GM21786 (cell line): Measurements from ENCODE around the gene CCR2.
"Not testable (repeated sequence)": the region's sequence is repeated elsewhere in the genome, so short reads cannot be mapped to it uniquely, and the experiment has no call there.

Experiments used
- ATAC-seq: cut with Tn5 transposase; IDR thresholded peaks from one replicate; pipeline ENCODE4 v1.9.1; 2021; ENCODE audit not compliant: unreplicated experiment

CCR2 gene

DNA sequence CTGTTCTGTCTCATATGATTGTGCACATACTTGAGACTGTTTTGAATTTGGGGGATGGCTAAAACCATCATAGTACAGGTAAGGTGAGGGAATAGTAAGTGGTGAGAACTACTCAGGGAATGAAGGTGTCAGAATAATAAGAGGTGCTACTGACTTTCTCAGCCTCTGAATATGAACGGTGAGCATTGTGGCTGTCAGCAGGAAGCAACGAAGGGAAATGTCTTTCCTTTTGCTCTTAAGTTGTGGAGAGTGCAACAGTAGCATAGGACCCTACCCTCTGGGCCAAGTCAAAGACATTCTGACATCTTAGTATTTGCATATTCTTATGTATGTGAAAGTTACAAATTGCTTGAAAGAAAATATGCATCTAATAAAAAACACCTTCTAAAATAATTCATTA is 21.9 kb downstream of the CCR2 start:
- ATAC-seq = no peak

DNA sequence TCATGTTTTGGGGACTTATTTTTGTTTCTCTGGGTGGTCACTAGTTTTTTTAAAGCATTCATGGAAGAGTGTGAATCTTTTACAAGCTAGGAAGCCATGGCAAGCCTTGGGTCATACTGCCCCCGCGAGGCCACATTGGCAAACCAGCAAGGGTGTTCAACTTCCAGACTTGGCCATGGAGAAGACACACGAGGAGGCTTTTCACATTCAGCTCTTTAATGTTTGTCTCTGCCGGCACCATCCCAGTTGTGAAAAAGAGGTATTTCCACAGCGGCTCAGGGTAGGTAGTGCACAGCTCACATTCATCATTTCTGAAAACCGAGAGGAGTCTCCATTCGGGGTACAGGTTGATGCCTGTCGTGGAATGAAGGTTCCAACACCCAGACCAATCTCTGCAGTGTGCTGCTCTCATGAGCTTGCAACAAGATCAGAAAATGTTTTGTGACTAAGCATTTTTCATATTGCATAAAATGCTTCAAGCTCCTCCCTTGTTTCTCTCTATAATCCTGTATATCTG is 24.6 kb downstream of the CCR2 start:
- no peak for ATAC-seq

- no peak for ATAC-seq
These were observed 26.7 kb downstream of the CCR2 start for GRCh38 chr3:46380471-46381221.

- ATAC-seq = no peak
These were observed 27.7 kb downstream of the CCR2 start for GRCh38 chr3:46381625-46382024.

- ATAC-seq = no peak
These were observed 29.5 kb downstream of the CCR2 start for GRCh38 chr3:46383211-46383950.

DNA sequence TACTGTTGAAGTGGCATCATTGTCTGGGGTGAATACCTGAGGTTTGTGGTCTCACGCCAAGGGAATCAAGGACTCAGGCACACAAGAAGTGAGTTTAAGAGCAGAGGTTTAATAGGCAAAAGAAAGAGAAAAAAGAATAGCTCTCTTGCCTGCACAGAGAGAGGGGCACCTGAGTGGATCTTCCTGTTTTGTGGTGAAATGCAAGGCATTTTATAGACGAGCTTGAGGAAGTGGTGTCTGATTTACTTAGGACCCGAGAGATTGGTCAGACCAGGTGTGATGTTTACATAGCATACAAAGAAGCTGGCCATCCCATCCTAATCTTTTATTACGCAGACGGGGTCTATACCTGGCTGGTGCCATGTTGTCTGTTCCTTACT is 30.0 kb downstream of the CCR2 start:
- no peak for ATAC-seq

DNA sequence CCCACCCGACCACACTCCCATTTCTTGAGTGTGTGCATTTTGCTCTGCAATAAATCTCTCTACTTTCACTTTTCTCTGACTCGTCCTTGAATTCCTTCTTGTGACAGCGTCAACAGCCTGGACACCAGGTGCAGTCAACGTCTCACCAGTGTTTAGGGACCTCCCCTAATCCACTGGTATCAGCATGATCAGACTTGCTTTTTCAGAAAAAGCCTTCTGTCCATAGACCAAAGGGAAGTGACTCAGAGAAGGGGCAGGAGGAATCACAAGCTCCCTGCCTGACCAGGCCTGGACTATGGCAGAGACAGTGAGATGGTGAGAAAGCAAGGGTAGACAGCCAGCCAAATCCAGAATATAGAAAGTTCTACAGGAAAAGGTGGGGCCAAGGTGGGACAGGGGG is 32.3 kb downstream of the CCR2 start:
- ATAC-seq = no peak

DNA sequence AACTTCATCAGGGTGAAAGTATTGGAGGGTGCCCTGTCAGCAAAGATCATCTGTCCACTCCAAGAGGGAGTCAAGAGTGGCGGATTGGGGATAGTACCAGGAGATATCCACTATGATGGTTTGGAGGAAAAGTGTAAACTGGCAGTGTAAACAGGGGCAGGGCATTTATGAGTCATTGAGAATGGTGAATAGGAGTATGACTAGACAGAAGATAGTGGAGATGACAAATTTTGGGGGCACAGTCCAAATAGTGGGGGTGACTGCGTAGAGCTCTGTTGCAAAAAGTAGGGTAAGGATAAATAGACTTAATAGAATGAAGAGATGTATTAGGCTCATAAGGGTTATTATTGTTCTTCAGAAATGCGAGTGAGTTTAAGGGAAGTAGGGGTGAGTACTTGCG is 34.9 kb downstream of the CCR2 start:
- ATAC-seq = not testable (repeated sequence)

DNA sequence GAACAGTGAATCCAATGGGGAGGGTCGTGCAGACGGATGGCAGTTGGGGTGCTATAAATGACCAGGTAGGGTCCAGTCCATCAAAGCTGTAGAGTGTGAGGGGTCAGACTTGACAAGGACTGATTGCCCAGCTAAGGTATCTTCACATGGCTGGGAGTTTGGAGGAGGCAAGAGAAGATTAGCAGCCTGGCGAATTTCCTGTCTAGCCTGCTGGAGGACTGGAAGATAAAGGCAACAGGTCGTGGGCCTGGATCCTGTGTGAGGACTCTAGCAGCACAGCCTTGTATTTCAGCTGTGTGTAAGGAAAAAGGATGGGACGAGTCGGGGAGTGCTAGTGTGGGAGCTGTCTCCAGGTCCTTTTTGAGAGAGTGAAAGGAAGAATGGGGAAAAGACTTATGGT is 35.4 kb downstream of the CCR2 start:
- ATAC-seq = no peak

DNA sequence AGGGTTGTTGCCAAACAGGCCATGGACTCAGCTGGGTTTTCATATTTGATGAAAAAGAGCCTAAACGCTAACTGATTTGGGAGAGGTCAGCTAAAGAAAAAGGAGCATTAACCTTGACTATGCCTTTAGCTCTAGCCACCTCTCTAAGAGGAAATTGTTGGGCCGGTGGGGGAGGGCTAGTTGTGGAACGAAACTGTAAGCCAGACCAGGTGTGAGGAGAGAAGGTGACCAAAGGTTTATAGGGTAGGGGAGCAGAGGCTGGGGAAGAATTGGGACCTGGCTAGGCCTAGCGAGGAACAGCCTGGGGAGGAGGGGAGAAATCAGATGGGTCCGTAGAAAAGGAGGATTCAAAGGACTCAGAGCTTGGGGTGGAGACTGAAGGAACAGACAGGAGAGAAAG is 37.6 kb downstream of the CCR2 start:
- ATAC-seq = not testable (repeated sequence)

DNA sequence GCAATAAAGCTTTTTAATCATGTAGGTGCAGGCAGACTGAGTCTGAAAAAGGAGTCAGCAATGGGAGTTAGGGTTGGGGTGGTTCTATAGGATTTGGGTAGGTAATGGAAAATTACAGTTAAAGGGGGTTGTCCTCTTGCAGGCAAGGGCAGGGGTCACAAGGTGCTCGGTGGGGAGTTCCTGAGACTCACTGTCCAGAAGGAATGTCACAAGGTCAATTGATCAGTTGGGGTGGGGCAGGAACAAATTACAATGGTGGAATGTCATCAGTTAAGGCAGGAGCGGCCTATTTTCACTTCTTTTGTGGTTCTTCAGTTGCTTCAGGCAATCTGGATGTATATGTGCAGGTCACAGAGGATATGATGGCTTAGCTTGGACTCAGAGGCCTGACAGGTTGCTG is 39.1 kb downstream of the CCR2 start:
- no peak for ATAC-seq

DNA sequence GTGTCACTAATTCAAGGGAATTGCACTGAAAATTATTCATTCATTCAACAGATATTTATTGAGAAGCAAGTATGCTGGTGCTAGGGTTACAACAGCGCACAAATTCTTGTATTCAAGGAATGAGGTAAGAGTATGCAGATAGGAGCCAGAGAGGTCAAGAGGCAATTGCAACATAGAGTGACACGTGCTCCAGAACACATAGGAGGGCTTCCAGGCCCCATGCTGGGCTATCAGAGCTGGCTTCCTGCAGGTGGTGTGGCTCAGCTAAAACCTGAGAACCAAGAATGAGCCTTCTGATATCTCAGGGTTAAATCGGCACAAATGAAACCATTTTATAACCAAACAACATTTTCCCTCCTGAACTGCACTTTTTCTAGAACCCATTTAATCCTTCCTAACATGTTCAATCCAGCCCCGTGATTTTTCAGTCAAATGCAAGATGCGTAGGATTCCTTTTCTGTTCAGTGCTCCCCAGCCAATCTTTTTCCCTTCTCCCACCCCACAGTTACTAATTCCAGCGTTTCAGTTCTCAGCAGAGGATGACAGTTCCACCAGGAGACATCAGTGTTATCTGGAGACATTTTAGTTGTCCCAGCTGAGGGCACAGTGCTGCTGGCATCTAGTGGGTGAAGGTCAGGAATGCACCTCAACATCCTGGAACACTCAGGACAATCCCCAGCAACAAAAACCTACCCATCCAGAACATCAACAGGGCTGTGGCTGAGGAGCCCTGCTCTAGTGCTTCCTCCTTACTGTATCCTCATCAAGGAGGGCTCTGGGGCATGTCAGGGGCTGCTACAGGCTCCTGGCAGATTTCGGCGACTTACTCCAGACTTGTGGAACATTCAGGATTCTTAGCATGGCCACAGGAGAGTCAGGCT is 39.9 kb downstream of the CCR2 start:
- ATAC-seq = no peak

DNA sequence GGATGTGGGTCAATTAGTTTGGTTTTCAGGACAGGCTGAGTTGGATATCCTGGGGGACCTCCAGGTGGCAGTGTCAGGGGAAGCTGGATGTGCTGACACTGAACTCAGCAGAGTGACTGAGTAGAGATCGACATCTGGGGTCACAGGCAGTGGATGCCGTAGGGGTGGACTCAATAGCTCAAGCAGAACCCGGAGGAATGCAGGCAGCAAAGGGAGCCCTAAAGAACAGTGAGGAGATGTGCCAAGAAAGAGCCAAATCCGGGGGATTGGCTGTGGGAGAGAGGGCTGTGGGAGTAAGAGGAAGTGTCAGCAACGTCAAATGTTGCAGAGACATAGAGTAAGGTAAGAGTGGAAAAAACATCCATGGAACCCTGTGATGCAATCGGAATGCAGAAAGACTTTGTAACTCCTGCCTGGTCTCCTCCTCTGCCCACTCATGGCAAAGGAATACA is 41.3 kb downstream of the CCR2 start:
- no peak for ATAC-seq

GRCh38 chr3:46395766-46396530 is 42.0 kb downstream of the CCR2 start:
- ATAC-seq = no peak

- no peak for ATAC-seq
These were observed 43.2 kb downstream of the CCR2 start for GRCh38 chr3:46397111-46397510.

- ATAC-seq = no peak
These were observed 44.5 kb downstream of the CCR2 start for GRCh38 chr3:46398186-46398955.

GRCh38 chr3:46399098-46399497 is 45.2 kb downstream of the CCR2 start:
- no peak for ATAC-seq

DNA sequence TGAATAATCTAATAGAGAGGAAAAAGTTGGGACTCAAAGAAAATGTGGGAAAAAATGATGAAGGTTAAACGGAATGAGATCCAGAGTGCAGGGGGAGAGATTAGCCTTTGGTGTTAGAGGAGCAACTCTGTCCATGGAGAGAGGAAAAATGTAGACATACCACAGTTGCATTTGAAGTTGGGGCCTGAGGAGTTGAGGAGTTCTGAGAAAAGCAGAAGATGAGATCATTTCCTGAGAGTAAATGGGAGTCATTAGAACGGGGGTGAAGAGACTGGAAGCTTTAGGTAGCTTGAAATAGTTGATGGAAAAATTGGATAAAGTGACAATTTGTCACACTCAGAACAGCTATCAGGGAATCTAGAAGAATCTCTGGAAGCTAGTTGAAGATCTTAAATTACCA is 45.6 kb downstream of the CCR2 start:
- no peak for ATAC-seq

GRCh38 chr3:46400000-46400734 is 46.3 kb downstream of the CCR2 start:
- ATAC-seq = no peak
